HG03095 (cell line): ENCODE measurements around the gene CDH7.

Experiments
- ATAC-seq: cut with Tn5 transposase; IDR thresholded peaks from one replicate; pipeline ENCODE4 v1.9.1; 2021; ENCODE audit warnings: moderate library complexity; ENCODE audit not compliant: unreplicated experiment

The CDH7 gene

DNA sequence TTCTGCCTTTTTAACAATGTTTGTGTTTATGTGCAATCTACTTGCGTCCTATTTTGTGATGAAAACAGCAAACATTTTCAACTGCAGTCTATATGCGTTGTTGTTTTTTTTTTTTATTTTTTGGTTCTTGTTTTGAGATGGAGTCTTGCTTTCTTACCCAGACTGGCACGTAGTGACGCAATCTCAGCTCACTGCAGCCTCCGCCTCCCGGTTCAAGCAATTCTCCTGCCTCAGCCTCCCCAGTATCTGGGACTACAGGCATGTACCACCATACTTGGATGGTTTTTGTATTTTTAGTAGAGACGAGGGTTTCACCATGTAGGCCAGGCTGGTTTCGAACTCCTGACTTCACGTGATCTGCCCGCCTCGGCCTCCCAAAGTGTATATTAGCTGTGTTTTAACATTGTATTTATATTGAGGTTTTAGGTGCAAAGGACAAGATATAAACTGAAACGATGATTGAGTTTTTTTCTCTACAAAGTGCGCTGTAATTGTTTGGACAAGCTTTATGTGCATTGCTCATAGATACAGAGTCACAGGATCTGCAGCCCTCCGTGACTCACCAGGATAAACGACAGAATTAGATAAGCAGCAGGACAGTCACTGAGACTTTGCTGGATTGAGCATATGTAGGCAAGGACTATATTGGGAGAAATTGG lies 17.4 kb downstream of the CDH7 start:
- no peak for ATAC-seq

DNA sequence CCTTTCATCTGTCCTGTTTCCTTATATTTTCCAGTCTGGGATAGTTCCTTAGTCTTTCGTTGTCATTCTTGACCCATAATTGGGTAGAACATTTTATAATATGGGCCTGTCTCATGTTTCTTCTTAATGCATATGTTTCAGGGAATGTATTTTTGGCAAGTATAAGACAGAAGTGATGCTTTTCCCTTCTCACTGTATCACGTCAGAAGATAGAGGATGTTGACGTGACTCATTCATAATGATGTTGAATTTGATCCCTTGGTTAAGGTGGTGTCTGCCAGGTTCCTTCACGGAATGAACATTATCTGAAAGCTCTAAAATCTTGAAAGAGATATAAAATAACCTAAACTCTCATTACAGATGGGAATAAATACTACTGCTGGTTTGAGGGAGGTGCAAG lies 18.8 kb downstream of the CDH7 start:
- no peak for ATAC-seq

DNA sequence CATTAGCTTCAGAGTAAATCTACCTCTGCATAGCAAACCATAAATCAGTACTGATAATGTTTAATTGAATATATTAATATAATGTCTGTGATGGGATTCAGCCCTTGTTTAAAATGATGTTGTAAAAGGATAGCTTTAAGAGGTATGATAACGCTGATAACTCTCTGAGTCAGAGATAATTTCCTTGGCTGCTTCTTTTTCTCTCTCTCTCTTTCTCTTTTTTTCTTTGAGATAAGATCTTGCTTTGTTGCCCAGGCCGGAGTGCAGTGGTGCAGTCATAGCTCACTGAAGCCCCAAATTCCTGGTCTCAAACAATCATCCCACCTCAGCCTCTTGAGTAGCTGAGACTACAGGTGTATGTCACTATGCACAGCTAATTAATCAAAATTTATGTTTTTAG lies 35.7 kb downstream of the CDH7 start:
- ATAC-seq = no peak

DNA sequence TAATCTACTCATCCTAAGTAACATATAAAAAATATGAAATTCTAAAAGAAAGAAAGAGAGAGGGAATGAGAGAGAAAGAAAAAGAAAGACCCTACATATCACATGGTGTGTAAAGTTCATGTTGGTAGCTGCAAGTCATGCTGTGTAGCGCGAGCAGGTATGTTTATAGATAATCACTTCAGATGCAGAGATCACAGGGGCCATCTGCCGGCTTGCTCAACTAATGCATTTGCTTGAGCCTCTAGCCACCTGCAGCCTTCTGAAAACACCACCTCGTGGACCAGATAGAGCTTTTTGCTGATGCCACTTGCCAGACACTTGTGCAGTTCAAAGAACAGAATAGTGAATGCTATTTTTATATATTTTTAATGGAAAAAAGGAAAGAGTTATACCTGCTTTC lies 37.6 kb downstream of the CDH7 start:
- no peak for ATAC-seq

DNA sequence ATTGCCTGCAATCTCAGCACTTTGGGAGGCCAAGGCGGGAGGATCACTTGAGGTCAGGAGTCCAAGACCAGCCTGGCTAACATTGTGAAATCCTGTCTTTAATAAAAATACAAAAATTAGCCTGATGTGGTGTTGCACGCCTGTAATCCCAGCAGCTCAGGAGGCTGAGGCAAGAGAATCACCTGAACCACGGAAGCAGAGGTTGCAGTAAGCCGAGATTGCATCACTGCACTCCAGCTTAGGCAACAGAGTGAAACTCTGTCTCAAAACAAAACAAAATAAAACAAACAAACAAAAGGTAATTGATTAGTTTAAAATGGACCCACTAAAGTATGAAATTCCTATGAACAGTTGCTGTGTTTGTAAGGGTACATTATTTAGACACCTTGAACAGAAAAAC lies 39.8 kb downstream of the CDH7 start:
- ATAC-seq = no peak

DNA sequence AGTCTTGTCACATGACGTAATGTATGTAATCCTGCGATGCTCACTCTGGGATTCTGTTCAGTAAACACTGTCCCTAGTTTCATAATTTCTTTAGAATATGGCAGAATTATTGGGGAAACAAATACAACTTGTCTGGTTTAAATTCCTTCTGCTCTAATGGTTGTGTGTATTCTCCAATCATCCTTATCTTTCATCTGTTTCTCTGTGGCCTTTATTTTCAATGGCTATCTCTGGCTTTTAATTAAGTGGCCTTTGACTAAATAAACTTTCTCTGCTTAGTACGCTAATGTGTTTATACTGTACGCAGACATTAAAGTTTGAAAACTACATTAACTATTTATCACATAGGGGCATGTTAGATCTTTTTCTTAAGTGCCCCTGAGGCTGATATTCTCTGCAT lies 40.9 kb downstream of the CDH7 start:
- no peak for ATAC-seq

DNA sequence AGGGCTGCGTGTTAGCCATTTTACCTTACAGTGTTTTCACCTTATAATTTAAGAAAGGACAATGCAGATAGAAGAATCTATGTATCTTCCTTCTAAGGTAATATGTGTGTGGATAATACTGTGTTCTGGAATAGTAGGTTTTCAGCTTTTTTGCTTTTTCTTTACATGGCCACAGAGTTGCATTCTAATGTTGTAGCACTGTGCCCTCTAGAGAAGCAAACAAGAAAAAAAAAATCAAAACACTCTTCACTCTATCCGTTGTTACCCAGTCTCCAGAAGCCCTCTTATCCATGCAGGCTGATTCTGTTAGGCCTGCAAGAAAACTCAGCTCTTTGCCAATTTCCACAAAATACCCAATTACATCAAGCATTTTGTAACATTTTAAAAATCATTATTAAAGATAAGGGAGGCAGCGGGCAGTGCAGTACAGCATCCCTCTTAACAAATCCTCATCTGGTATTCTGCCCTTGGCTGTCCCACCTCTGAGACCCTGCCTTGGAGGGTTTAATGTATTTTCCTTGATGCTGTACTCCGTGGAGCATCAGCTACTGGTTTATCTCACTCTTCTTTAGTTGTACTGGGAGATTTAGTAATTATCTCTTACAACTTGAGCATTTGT lies 41.8 kb downstream of the CDH7 start:
- no peak for ATAC-seq

DNA sequence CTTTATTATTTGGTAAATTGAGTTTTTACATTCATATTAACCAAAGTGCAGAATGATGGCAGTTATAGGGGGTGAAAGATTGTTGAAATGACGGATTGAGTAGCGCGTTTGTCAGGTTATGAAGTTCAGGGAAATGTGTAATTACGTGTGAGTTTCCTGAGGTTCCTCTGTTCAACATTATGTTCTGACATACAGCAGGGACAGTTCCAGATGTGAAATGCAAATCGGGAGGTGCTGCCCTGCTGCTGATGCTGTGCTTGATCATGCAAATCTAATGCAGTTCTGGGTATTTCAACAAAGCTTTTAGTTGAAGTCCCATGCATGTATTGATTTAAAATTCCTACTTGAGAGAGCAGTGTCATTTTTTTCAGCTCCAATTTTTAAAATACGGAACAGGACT lies 57.9 kb downstream of the CDH7 start:
- no peak for ATAC-seq

DNA sequence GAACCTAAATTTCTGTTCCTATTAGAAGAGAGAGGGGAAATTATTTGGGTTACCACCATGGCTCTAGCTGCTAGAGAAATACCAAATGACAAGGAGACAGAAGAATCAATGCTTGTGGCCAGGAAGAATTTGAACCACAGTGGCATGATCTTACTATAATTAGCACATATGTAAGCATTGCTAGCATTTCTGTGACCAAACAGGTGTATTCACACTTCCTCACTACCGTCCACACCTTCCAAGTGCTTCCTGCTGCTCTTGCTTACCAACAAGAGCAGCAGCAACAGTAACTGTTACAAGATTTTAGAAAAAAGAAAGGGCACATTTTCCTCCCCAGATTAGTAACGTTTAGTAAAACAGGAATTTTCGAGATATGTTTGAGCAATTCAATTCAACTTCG lies 60.5 kb downstream of the CDH7 start:
- no peak for ATAC-seq

DNA sequence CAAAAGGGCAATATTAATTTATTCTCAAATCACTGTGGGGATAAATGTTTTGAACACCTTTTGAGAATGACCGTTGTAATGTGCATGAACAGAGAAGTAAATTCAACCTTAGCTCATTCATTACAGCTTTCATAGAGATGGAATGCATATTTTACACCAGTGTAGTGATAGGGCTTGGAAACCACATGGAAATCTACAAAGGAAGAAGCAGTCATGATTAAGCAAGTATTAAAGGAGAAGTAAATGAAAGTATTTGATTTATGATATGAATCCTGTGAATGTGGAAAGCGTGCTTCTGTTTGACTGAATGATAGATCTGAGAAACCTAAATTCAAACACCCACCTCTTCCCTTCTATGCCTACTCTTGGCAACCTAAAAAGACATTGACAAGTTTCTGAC lies 64.7 kb downstream of the CDH7 start:
- no peak for ATAC-seq

DNA sequence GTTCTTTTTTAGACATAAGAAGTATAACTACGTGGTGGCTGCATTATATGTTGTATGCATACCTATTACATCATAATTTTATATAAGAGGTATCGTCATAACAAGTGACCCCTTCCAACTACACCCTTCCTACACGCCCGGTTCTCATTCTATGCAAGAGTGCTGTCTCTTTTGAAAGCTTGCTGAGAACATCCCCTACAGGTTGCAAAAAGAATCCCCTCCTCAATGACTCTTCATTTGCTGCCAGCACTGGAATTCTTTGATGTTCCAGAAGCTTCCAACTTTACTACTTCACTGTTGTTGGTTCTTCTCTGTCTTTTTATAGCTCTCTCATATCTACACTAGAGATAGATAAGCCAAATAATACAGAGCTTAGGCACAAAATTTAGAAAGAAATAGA lies 66.4 kb downstream of the CDH7 start:
- no peak for ATAC-seq

DNA sequence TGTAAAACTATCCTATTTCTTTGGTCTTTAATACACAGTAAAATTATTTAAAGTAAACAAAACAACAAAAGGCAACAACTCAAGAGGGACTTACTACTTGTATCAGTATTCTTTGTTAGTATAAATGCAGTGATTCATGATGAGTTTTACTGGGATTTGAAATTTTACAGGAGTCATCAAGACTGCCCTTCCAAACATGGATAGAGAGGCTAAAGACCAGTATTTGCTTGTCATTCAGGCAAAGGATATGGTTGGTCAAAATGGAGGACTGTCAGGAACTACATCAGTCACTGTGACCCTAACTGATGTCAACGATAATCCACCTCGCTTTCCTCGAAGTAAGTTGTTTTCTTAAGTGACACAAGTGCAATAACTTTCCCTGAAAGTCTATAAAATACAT lies 71.1 kb downstream of the CDH7 start:
- ATAC-seq = no peak

DNA sequence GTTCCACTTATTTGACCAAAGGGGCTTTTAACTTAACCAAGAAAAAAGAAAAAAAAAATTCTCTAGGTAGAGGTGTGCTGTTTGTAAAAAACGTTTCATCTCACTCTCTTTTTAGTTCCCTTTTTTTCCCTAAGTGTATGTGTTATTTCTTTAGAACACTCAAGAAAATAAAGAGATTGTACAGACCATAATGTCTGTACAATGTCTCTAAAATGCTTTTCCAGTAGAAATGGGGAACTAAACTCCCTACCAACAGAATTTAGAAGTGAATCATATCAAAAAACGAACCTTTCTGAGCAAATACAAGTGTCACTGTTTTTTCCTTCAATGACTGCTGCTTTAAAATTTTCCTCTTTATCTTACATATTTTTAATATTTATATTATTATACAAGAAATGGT lies 72.0 kb downstream of the CDH7 start:
- no peak for ATAC-seq

DNA sequence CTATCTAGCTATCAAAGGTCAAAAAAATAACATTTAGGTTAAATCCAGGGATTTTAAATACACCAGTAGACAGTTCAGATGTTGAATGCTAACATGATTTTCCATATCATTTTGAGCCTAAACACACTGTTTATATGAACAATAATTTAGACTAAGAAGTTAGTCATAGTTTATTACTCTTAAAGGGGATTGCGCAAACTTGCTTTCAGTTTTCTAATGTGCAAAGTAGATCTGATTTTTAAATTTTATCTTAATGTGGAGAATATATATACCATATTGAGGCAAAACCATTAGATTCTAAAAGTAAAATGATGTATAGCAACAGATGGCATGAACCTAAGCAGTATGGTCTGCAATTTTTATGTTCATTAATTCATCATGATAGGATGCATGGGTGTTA lies 76.6 kb downstream of the CDH7 start:
- no peak for ATAC-seq

DNA sequence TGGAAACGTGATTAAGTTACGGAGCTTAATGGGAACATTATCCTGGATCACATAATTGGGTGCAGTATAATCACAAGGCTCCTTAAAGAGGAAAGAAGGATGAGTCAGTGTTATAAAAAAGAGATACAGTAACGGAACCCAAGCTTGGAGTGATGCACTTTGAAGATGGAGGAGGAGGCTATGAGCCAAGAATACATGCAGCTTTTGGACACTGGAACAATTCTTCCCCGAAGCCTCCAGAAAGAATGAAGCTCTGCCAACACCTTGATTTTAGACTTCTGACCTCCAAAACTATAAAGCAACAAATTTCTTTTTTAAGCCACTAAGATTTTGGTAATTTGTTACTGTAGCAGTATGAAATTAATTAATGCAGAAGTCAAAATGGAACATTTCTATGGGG lies 85.1 kb downstream of the CDH7 start:
- ATAC-seq = no peak

DNA sequence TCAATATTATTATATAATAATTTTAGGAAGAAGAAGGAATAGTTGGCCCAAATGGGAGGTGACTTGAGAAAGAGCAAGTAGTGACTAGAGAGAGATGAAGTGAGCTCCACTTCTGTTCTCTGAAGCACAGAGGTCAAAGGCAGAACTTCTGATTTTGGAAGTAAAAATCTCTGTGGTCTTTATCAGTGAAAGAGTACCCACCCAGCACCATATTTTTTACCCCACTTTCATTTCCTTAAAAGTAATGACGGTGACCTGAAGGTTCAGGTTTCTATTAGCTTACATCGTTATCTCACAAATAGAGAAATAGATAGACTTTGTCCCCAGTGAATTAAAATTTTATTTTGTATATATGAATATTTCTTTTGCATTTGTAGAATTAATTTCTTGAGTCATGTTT lies 95.3 kb downstream of the CDH7 start:
- ATAC-seq = no peak

DNA sequence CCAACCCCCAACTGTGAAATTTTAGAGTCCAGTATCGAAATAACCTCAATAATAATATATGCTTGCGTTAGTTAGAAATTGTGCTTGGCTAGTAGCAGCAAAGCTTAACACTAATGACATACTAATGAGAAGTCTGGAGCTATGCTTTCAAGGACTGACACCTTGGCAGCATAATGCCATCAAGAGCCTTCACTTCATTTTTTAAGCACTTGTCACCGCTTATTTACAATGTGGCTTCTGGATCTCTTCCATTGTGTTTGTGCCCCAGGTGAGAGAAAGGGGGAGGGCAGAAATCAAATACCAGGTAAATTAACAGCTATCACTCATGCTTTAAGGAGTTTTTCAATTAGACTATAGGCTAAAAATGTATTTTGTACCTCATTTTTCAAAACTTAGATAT lies 101.5 kb downstream of the CDH7 start:
- no peak for ATAC-seq

DNA sequence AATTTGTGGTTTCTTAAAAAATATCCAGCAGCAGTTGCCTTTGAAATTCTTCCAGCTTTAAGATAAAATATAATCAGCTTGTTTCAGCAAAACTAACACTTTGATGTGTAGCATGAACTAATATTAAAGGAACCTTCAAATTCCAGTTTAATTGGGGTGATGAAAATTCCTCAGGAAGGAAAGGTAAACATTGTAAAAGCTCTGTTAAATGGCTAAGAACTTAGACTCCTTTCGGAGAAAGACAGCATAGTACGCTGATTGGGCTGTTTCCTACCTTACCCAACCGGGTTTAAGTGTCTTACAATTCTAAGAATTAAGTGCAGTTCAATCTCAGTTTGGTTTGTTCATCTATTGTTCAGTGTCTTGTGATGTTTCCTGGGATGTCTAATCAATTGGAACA lies 108.3 kb downstream of the CDH7 start:
- no peak for ATAC-seq

DNA sequence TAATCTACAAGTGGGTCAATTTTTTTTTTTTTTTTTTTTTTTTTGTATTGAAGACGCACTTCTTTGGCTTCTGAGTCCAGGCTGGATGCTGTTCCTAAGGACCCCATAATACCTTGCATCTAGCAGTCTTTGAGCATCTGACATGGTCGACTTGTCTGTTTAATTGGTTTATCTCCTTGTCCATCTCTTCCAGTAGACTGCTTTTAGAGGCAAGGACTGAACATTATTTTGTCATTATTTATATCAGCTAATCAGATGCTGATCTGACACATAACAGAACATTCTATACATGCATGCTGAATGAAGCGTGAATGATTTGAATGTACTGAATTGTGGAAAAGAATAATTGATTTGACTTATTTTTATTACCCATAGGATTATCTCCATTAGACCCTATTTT lies 118.7 kb downstream of the CDH7 start:
- ATAC-seq = no peak

DNA sequence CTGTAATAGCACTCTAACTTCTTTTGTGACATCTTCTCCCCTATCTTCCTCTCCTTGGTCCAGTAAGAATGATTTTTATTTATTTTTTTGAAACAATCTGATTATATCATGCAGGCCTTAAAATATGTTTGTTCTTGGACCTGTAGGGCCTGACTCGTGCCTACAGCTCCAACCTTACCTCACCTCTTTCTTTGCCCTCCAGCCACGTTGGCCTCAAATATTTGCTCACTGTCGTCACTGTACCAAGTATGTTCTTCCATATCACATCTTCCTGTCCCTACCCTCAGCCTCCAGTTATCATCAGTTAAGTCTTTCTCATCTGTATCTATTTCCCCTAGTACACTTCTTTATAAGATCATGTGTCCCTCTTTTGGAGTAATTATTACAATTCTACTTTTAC lies 125.5 kb downstream of the CDH7 start:
- no peak for ATAC-seq

DNA sequence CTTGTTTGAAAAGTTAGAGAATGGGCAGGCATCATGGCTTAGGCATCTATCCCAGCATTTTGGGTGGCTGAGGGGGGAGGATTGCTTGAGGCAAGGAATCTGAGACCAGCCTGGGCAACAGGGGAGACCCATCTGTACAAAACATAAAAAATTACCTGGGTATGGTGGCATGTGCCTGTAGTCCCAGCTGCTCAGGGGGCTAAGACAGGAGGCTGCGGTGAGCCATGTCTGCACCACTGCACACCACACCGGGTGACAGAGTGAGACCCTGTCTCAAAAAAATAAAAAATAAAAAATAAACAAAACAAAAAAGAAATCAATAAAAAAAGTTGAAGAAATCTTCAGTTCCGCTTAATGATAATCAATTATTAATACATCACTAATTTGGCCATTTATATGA lies 146.5 kb downstream of the CDH7 start:
- no peak for ATAC-seq

DNA sequence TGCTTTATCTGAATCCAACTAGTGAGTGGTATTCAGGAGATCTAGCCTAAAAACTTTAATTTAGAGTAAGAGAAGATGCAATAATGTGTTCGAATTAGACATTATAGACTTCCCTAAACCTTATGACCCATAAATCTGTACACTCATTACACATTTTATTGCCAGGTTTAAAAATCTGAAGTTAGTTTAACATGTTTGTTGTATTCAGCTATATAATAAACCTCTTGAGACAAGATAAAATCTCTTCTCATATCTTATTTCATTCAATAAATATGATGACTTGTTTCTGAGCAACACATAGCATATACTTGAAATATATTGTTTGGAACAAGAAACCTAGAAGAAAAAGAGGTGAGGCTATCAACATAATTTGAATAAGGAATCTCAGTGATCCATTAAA lies 150.7 kb downstream of the CDH7 start:
- no peak for ATAC-seq

DNA sequence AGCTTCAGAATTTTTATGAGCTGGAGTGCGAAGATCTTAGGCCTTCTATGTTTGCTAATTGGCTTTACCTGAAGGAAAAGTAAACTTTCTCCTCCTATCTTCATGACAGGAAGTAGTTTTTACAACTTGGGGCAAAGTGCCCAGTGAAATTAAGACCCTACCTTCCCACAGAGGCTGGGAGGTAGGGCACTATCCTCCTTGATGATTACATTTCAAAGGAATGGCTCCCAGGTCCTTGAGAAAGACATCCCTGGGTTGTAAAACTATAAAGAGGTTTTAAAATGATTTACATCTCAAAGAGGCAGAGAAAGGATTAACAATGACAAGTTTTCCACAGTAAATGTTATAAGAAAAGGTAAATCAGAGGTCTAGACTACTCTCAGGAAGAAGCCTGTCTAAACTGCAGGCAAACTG lies 155.8 kb downstream of the CDH7 start:
- no peak for ATAC-seq
